ENCODE data around the gene ZNF778. TPM values are rescaled to one million over a fixed set of nuclear protein-coding genes. Genes with fewer than 3 reads are reported as not detected.

Gene ZNF778
- total and polyA plus RNA-seq, 2 of the 13 experiments (the other 11 are each of a cell fraction or from before 2014, with no cell fraction given), result 3.8 to 7.2 TPM

- TF ChIP-seq, protein P1, sequence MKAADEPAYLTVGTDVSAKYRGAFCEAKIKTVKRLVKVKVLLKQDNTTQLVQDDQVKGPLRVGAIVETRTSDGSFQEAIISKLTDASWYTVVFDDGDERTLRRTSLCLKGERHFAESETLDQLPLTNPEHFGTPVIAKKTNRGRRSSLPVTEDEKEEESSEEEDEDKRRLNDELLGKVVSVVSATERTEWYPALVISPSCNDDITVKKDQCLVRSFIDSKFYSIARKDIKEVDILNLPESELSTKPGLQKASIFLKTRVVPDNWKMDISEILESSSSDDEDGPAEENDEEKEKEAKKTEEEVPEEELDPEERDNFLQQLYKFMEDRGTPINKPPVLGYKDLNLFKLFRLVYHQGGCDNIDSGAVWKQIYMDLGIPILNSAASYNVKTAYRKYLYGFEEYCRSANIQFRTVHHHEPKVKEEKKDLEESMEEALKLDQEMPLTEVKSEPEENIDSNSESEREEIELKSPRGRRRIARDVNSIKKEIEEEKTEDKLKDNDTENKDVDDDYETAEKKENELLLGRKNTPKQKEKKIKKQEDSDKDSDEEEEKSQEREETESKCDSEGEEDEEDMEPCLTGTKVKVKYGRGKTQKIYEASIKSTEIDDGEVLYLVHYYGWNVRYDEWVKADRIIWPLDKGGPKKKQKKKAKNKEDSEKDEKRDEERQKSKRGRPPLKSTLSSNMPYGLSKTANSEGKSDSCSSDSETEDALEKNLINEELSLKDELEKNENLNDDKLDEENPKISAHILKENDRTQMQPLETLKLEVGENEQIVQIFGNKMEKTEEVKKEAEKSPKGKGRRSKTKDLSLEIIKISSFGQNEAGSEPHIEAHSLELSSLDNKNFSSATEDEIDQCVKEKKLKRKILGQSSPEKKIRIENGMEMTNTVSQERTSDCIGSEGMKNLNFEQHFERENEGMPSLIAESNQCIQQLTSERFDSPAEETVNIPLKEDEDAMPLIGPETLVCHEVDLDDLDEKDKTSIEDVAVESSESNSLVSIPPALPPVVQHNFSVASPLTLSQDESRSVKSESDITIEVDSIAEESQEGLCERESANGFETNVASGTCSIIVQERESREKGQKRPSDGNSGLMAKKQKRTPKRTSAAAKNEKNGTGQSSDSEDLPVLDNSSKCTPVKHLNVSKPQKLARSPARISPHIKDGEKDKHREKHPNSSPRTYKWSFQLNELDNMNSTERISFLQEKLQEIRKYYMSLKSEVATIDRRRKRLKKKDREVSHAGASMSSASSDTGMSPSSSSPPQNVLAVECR (CRISPR knock-in tag; IDR thresholded peaks at IDR 0.05; ENCODE audit: borderline replicate concordance), result peak; percentile 67; the same call in 1 of the 2 replicates
- TF ChIP-seq MYC (CRISPR knock-in tag; IDR thresholded peaks at IDR 0.05; ENCODE audit: borderline replicate concordance), result peak; percentile 88
- no peak for TF ChIP-seq GPN1 (CRISPR knock-in tag; IDR thresholded peaks at IDR 0.05; ENCODE audit: borderline replicate concordance)
- TF ChIP-seq, protein P2, sequence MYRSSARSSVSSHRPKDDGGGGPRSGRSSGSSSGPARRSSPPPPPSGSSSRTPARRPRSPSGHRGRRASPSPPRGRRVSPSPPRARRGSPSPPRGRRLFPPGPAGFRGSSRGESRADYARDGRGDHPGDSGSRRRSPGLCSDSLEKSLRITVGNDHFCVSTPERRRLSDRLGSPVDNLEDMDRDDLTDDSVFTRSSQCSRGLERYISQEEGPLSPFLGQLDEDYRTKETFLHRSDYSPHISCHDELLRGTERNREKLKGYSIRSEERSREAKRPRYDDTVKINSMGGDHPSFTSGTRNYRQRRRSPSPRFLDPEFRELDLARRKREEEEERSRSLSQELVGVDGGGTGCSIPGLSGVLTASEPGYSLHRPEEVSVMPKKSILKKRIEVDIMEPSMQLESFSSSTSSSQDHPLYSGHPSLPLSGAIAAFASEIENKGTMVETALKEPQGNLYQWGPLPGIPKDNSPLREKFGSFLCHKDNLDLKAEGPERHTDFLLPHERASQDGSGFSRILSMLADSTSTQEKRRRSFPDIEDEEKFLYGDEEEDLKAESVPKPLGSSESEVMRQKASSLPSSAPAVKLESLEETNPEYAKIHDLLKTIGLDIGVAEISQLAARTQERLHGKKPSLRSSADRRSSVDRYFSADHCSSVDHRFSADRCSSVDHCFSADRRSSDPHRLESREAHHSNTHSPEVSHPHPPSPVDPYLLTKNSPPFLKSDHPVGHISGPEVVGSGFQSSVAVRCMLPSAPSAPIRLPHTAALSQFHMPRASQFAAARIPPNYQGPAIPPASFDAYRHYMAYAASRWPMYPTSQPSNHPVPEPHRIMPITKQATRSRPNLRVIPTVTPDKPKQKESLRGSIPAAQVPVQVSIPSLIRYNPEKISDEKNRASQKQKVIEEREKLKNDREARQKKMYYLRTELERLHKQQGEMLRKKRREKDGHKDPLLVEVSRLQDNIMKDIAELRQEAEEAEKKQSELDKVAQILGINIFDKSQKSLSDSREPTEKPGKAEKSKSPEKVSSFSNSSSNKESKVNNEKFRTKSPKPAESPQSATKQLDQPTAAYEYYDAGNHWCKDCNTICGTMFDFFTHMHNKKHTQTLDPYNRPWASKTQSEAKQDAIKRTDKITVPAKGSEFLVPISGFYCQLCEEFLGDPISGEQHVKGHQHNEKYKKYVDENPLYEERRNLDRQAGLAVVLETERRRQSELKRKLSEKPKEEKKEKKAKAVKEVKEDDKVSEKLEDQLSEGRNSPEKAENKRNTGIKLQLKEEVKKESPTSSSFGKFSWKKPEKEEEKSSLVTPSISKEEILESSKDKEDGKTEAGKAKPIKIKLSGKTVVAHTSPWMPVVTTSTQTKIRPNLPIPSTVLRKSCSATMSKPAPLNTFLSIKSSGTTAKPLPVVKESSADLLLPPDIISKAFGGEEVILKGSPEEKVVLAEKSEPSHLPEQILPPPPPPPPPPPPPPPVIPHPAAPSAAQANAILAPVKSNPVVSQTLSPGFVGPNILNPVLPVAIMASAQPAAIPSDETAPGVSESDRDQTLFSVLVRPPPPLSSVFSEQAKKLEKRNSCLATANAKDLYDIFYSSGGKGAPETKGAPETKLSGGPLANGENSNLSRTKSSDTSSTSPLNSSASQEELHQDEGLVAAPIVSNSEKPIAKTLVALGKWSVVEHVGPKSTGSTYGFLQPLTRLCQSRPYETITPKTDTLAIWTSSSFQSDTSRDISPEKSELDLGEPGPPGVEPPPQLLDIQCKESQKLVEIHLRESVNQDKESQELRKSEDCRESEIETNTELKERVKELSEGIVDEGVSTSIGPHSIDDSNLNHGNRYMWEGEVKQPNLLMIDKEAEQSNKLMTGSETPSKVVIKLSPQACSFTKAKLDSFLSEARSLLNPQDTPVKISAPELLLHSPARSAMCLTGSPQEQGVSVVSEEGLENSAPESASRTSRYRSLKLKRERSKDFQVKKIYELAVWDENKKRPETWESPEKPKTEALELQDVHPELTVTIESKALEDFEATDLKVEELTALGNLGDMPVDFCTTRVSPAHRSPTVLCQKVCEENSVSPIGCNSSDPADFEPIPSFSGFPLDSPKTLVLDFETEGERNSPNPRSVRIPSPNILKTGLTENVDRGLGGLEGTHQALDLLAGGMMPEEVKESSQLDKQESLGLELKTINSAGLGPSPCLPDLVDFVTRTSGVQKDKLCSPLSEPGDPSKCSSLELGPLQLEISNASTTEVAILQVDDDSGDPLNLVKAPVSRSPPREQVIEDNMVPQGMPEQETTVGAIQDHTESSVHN (CRISPR knock-in tag; IDR thresholded peaks at IDR 0.05), result 0 out of 2 replicates have a peak, but pooled peaks have one; percentile 28
- TF ChIP-seq, protein P3, sequence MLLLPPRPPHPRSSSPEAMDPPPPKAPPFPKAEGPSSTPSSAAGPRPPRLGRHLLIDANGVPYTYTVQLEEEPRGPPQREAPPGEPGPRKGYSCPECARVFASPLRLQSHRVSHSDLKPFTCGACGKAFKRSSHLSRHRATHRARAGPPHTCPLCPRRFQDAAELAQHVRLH (CRISPR knock-in tag; IDR thresholded peaks at IDR 0.05; ENCODE audit: borderline replicate concordance, low read depth), result peak; percentile 90; the same call in 1 of the 2 replicates
- no peak for TF ChIP-seq GABPA (IDR thresholded peaks at IDR 0.05; ENCODE audit: low read depth, low read length)
- peak; percentile 48 for TF ChIP-seq GABPA (CRISPR knock-in tag; IDR thresholded peaks at IDR 0.05; ENCODE audit: low read depth)
- no peak for TF ChIP-seq MTERF4 (CRISPR knock-in tag; IDR thresholded peaks at IDR 0.05)
- TF ChIP-seq ZNF883 (CRISPR knock-in tag; IDR thresholded peaks at IDR 0.05; ENCODE audit: not compliant biosample characterization), result peak; percentile 24
- TF ChIP-seq NCOA2 (CRISPR knock-in tag; IDR thresholded peaks at IDR 0.05), result peak; percentile 94
- peak; percentile 72 for TF ChIP-seq RBM39 (IDR thresholded peaks at IDR 0.05; ENCODE audit: low read depth, low read length, poor library complexity, severe bottlenecking)
- no peak for TF ChIP-seq ZFP82 (CRISPR knock-in tag; IDR thresholded peaks at IDR 0.05; ENCODE audit: borderline replicate concordance)
- peak; percentile 86; the same call in 1 of the 2 replicates for TF ChIP-seq MTA1 (CRISPR knock-in tag; IDR thresholded peaks at IDR 0.05; ENCODE audit: borderline replicate concordance)
- TF ChIP-seq FOSL2 (CRISPR knock-in tag; IDR thresholded peaks at IDR 0.05), result peak; percentile 70; the same call in 1 of the 2 replicates
Measured at GRCh38 chr16:89197633-89198416, 19.7 kb upstream of the ZNF778 start (continued).

All from HepG2 (cell line).